ENCODE measurements around the gene SPDYE17. TPM values are rescaled to one million over a fixed set of nuclear protein-coding genes. Genes with fewer than 3 reads are reported as not detected.
"Not testable (repeated sequence)": the region's sequence is repeated elsewhere in the genome, so short reads cannot be mapped to it uniquely, and the experiment has no call there.

The SPDYE17 gene
- total RNA-seq, 1 experiment from 2014 or later = not detected

- intact Hi-C loops (cut with micrococcal nuclease; ENCODE audit: unreplicated experiment); H3K4me1 ChIP-seq (ENCODE audit: insufficient read depth, low read length, poor library complexity, severe bottlenecking); H3K9me3 ChIP-seq (ENCODE audit: low read depth, low read length, poor library complexity, severe bottlenecking); H3K27ac ChIP-seq (ENCODE audit: low read depth, low read length, poor library complexity, severe bottlenecking); H3K36me3 ChIP-seq (ENCODE audit: insufficient read depth, low read length, poor library complexity, severe bottlenecking); H3K4me3 ChIP-seq (ENCODE audit: low read depth, low read length, poor library complexity, severe bottlenecking); H3K27me3 ChIP-seq (replicated peaks; ENCODE audit: insufficient read depth, low read depth, low read length, poor library complexity); CTCF ChIA-PET; DNase-seq (ENCODE audit: low spot score); POLR2A ChIA-PET (ENCODE audit: low non-redundant PET): not testable (repeated sequence)
- TSS peak; percentile 46 for BruUV-seq (replicated peaks)
Measured at GRCh38 chr7:77063732-77064131, 31.6 kb upstream of the SPDYE17 start.

DNA sequence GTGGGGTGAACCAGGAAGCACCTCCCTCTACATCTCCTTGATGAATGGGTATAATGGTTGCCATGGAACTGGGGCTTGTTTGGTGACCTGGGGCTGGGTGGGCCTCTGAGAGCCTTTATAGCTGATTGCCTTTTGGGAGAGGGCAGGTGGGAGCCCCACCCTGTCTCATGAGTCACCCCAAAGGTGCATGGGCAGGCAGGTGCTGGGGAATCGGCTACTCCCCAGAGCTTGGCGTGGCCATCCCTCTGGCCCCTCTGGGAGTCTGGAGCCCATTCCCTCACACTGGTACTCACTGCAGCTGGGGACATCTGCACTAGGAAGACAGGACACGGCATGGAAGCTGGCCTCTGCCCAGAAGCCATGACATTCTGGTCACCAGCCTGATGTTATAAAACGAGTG, 30.4 kb upstream of the SPDYE17 start, which contains the start of gene SPDYE18:
SPDYE18 (minus strand) TSS at position 2 of the 400 bp plus-strand sequence. CDS start 2,046 bp downstream, outside the sequence.
- H3K4me3 ChIP-seq (ENCODE audit: low read depth, low read length, poor library complexity, severe bottlenecking); H3K27me3 ChIP-seq (replicated peaks; ENCODE audit: insufficient read depth, low read depth, low read length, poor library complexity); CTCF ChIA-PET; H3K27ac ChIP-seq (ENCODE audit: low read depth, low read length, poor library complexity, severe bottlenecking); H3K36me3 ChIP-seq (ENCODE audit: insufficient read depth, low read length, poor library complexity, severe bottlenecking); POLR2A ChIA-PET (ENCODE audit: low non-redundant PET); H3K9me3 ChIP-seq (ENCODE audit: low read depth, low read length, poor library complexity, severe bottlenecking); BruUV-seq (replicated peaks); H3K4me1 ChIP-seq (ENCODE audit: insufficient read depth, low read length, poor library complexity, severe bottlenecking); intact Hi-C loops (cut with micrococcal nuclease; ENCODE audit: unreplicated experiment); DNase-seq (ENCODE audit: low spot score): not testable (repeated sequence)

- not testable (repeated sequence) for BruUV-seq (replicated peaks)
Measured at GRCh38 chr7:77026349-77026748, 5.8 kb downstream of the SPDYE17 start.

DNA sequence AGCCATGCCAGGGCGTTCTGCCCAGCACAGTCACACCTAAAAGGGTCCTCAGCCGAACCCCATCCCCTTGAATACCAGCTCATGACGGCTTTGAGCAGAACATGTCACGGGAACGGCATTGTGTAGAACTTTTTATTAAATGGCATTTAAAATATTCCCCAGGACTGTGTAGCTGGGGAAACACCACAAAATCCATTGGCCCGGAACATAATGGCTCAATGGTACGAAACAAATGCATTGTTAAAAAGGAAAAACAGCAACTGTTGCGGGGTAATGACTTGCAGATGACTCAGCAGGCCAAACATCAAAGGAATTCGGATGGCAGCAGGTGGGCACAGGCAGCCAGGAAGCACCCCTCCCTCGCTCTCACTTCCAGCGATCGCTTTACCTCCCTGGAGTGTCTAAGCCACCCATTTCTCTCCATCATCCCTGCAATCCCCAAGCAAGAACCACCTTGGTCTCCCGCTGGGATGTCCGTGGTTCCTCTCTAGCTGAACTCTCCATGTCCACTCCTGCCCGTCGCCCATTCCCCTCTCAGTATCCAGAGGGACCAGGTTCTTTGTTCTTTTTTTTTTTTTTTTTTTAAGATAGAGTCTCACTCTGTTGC, 22.0 kb downstream of the SPDYE17 start:
- CTCF ChIA-PET; POLR2A ChIA-PET (ENCODE audit: low non-redundant PET); intact Hi-C loops (cut with micrococcal nuclease; ENCODE audit: unreplicated experiment): not testable (repeated sequence)

More at GRCh38 chr7:77026349-77026748, 5.8 kb downstream of the SPDYE17 start:
- H3K4me1 ChIP-seq (ENCODE audit: insufficient read depth, low read length, poor library complexity, severe bottlenecking); H3K36me3 ChIP-seq (ENCODE audit: insufficient read depth, low read length, poor library complexity, severe bottlenecking); intact Hi-C loops (cut with micrococcal nuclease; ENCODE audit: unreplicated experiment); CTCF ChIA-PET; H3K27me3 ChIP-seq (replicated peaks; ENCODE audit: insufficient read depth, low read depth, low read length, poor library complexity); H3K27ac ChIP-seq (ENCODE audit: low read depth, low read length, poor library complexity, severe bottlenecking); DNase-seq (ENCODE audit: low spot score); POLR2A ChIA-PET (ENCODE audit: low non-redundant PET); H3K4me3 ChIP-seq (ENCODE audit: low read depth, low read length, poor library complexity, severe bottlenecking); H3K9me3 ChIP-seq (ENCODE audit: low read depth, low read length, poor library complexity, severe bottlenecking): not testable (repeated sequence)

GRCh38 chr7:77008000-77008399, 24.2 kb downstream of the SPDYE17 start:
- peak; percentile 56 for DNase-seq (ENCODE audit: low spot score)
- H3K36me3 ChIP-seq (ENCODE audit: insufficient read depth, low read length, poor library complexity, severe bottlenecking); H3K4me1 ChIP-seq (ENCODE audit: insufficient read depth, low read length, poor library complexity, severe bottlenecking); CTCF ChIA-PET; H3K27me3 ChIP-seq (replicated peaks; ENCODE audit: insufficient read depth, low read depth, low read length, poor library complexity); H3K9me3 ChIP-seq (ENCODE audit: low read depth, low read length, poor library complexity, severe bottlenecking); H3K27ac ChIP-seq (ENCODE audit: low read depth, low read length, poor library complexity, severe bottlenecking); BruUV-seq (replicated peaks); intact Hi-C loops (cut with micrococcal nuclease; ENCODE audit: unreplicated experiment); H3K4me3 ChIP-seq (ENCODE audit: low read depth, low read length, poor library complexity, severe bottlenecking); POLR2A ChIA-PET (ENCODE audit: low non-redundant PET): not testable (repeated sequence)

More for the DNA sequence above, 22.0 kb downstream of the SPDYE17 start:
- not testable (repeated sequence) for H3K36me3 ChIP-seq (ENCODE audit: insufficient read depth, low read length, poor library complexity, severe bottlenecking); H3K27ac ChIP-seq (ENCODE audit: low read depth, low read length, poor library complexity, severe bottlenecking); H3K9me3 ChIP-seq (ENCODE audit: low read depth, low read length, poor library complexity, severe bottlenecking); H3K4me3 ChIP-seq (ENCODE audit: low read depth, low read length, poor library complexity, severe bottlenecking); BruUV-seq (replicated peaks); H3K27me3 ChIP-seq (replicated peaks; ENCODE audit: insufficient read depth, low read depth, low read length, poor library complexity); H3K4me1 ChIP-seq (ENCODE audit: insufficient read depth, low read length, poor library complexity, severe bottlenecking)
- DNase-seq (ENCODE audit: low spot score) = peak; percentile 46

DNA sequence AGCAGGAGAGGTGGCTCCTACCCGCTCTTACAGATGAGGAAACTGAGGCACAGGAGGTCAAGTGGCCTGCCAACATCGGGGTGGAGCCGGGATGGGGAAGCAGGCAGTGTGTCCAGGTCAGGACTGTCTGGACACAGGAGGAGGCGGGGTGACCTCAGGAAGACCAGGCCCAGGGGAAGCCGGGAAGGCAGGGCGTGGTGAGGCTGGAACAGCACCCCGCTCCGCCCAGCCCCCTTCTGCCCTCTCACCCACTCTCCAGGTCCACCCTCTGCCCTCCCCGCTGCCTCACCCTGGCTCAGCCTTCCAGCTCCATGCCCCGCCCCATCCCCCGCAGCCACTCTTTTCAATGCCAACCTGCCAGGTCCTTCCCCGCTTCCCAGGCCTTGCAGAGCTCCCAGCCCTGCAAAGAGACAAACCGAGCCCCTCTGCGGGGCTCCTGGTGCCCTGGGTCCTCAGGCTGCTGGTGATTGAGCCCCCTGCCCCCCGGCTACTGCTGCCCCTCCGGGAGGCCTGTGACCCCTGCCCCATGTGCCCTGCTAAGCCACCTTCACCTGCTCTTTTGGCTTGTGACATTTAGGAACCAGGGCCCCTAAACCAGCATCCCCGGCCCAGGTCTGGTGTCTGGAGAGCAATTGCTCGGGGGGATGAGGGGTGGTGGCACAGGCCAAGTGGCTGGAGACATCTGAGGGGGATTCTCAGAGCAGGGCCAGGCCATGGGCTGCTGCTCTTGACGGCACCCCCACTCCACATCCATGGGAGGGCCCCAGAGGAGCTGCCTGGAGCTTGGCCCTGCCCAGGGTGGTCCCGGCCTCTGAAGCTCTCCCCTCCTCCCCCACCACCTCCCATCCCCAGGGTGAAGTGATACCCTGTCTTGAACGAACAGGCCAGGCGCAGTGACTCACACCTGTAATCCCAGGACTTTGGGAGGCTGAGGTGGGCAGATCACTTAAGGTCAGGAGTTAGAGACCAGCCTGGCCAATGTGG, 25.7 kb downstream of the SPDYE17 start:
- H3K4me1 ChIP-seq (ENCODE audit: insufficient read depth, low read length, poor library complexity, severe bottlenecking); CTCF ChIA-PET; POLR2A ChIA-PET (ENCODE audit: low non-redundant PET); H3K27ac ChIP-seq (ENCODE audit: low read depth, low read length, poor library complexity, severe bottlenecking); DNase-seq (ENCODE audit: low spot score); BruUV-seq (replicated peaks); intact Hi-C loops (cut with micrococcal nuclease; ENCODE audit: unreplicated experiment); H3K4me3 ChIP-seq (ENCODE audit: low read depth, low read length, poor library complexity, severe bottlenecking); H3K36me3 ChIP-seq (ENCODE audit: insufficient read depth, low read length, poor library complexity, severe bottlenecking); H3K9me3 ChIP-seq (ENCODE audit: low read depth, low read length, poor library complexity, severe bottlenecking); H3K27me3 ChIP-seq (replicated peaks; ENCODE audit: insufficient read depth, low read depth, low read length, poor library complexity): not testable (repeated sequence)

GRCh38 chr7:77005461-77006057, 26.6 kb downstream of the SPDYE17 start:
- H3K4me3 ChIP-seq (ENCODE audit: low read depth, low read length, poor library complexity, severe bottlenecking); POLR2A ChIA-PET (ENCODE audit: low non-redundant PET); CTCF ChIA-PET; BruUV-seq (replicated peaks); DNase-seq (ENCODE audit: low spot score); H3K27me3 ChIP-seq (replicated peaks; ENCODE audit: insufficient read depth, low read depth, low read length, poor library complexity); H3K9me3 ChIP-seq (ENCODE audit: low read depth, low read length, poor library complexity, severe bottlenecking); H3K36me3 ChIP-seq (ENCODE audit: insufficient read depth, low read length, poor library complexity, severe bottlenecking); intact Hi-C loops (cut with micrococcal nuclease; ENCODE audit: unreplicated experiment); H3K4me1 ChIP-seq (ENCODE audit: insufficient read depth, low read length, poor library complexity, severe bottlenecking); H3K27ac ChIP-seq (ENCODE audit: low read depth, low read length, poor library complexity, severe bottlenecking): not testable (repeated sequence)

All from A673 (cell line).